GM19239 (cell line): ENCODE data around the gene DCN.
"Not testable (repeated sequence)": the region's sequence is repeated elsewhere in the genome, so short reads cannot be mapped to it uniquely, and the experiment has no call there.

ENCODE experiments used
- DNase-seq: peaks from one replicate; pipeline ENCODE4 v3.0.0; 2011; ENCODE audit warnings: low spot score; ENCODE audit not compliant: insufficient read length
- FAIRE-seq: peaks from 2 replicates; lab custom pipeline; 2011; peaks lifted over from hg19 to GRCh38; lab: Jason Lieb, UNC

DCN gene

GRCh38 chr12:91182636-91183455 is at the start of gene DCN:
Gene DCN (minus strand): TSS chr12:91182817. CDS start chr12:91178552, 4,265 bp downstream.
- FAIRE-seq: no peak
- no peak for DNase-seq

GRCh38 chr12:91230841-91231240 is 48.2 kb upstream of the DCN start:
- no peak for FAIRE-seq
- no peak for DNase-seq

GRCh38 chr12:91226951-91227350 is 44.3 kb upstream of the DCN start:
- DNase-seq (no peak), FAIRE-seq (no peak)

GRCh38 chr12:91225316-91225715 is 42.7 kb upstream of the DCN start:
- DNase-seq (no peak), FAIRE-seq (no peak)

- DNase-seq: no peak
- FAIRE-seq: no peak
Measured at GRCh38 chr12:91224401-91224800, 41.8 kb upstream of the DCN start.

GRCh38 chr12:91222746-91223145 is 40.1 kb upstream of the DCN start:
- FAIRE-seq: no peak

GRCh38 chr12:91219919-91220318 is 37.3 kb upstream of the DCN start:
- FAIRE-seq (no peak), DNase-seq (no peak)

More at GRCh38 chr12:91222746-91223145, 40.1 kb upstream of the DCN start:
- DNase-seq: no peak

- FAIRE-seq: no peak
- no peak for DNase-seq
Measured at GRCh38 chr12:91219511-91219910, 36.9 kb upstream of the DCN start.

- DNase-seq: no peak
- FAIRE-seq: no peak
Measured at GRCh38 chr12:91216871-91217270, 34.3 kb upstream of the DCN start.

- FAIRE-seq (no peak), DNase-seq (no peak)
Measured at GRCh38 chr12:91215940-91216454, 33.4 kb upstream of the DCN start.

GRCh38 chr12:91211866-91212265 is 29.2 kb upstream of the DCN start:
- DNase-seq: no peak
- FAIRE-seq: no peak

- DNase-seq (no peak), FAIRE-seq (no peak)
Measured at GRCh38 chr12:91210618-91211017, 28.0 kb upstream of the DCN start.

- DNase-seq (no peak), FAIRE-seq (no peak)
Measured at GRCh38 chr12:91210144-91210543, 27.5 kb upstream of the DCN start.

- not testable (repeated sequence) for FAIRE-seq, DNase-seq
Measured at GRCh38 chr12:91207301-91207700, 24.7 kb upstream of the DCN start.

GRCh38 chr12:91205811-91206210 is 23.2 kb upstream of the DCN start:
- DNase-seq: no peak
- no peak for FAIRE-seq

- DNase-seq: no peak
- no peak for FAIRE-seq
Measured at GRCh38 chr12:91204421-91204820, 21.8 kb upstream of the DCN start.

GRCh38 chr12:91203610-91204009 is 21.0 kb upstream of the DCN start:
- FAIRE-seq (no peak), DNase-seq (no peak)

GRCh38 chr12:91202390-91202789 is 19.8 kb upstream of the DCN start:
- DNase-seq: no peak
- FAIRE-seq: no peak

- DNase-seq (no peak), FAIRE-seq (no peak)
Measured at GRCh38 chr12:91196436-91196835, 13.8 kb upstream of the DCN start.

- FAIRE-seq: no peak
- no peak for DNase-seq
Measured at GRCh38 chr12:91194500-91194899, 11.9 kb upstream of the DCN start.

- FAIRE-seq (no peak), DNase-seq (no peak)
Measured at GRCh38 chr12:91191513-91192111, 9.0 kb upstream of the DCN start.

GRCh38 chr12:91189516-91189915 is 6.9 kb upstream of the DCN start:
- FAIRE-seq: no peak
- no peak for DNase-seq
